Measurements from ENCODE around the gene TCF20.
A peak's percentile ranks its signal among the peaks of the same experiment; 100 is the strongest.

The TCF20 gene

GRCh38 chr22:42281706-42282251 is 11.3 kb upstream of the TCF20 start:
- DNase-seq = no peak

- no peak for DNase-seq
Measured at GRCh38 chr22:42281284-42281683, 10.8 kb upstream of the TCF20 start.

- DNase-seq = no peak
Measured at GRCh38 chr22:42280836-42281235, 10.4 kb upstream of the TCF20 start.

GRCh38 chr22:42280140-42280539 is 9.7 kb upstream of the TCF20 start:
- DNase-seq = no peak

- no peak for DNase-seq
Measured at GRCh38 chr22:42279425-42280020, 9.1 kb upstream of the TCF20 start.

- peak in 1 of 2 donors; percentile 4 for DNase-seq
Measured at GRCh38 chr22:42277988-42278776, 7.7 kb upstream of the TCF20 start.

GRCh38 chr22:42277232-42277753 is 6.8 kb upstream of the TCF20 start:
- no peak for DNase-seq

- no peak for DNase-seq
Measured at GRCh38 chr22:42275970-42276369, 5.5 kb upstream of the TCF20 start.

GRCh38 chr22:42275176-42275575 is 4.7 kb upstream of the TCF20 start:
- DNase-seq = no peak

- DNase-seq = no peak
Measured at GRCh38 chr22:42273855-42274451, 3.5 kb upstream of the TCF20 start.

GRCh38 chr22:42272431-42272999 is 2.1 kb upstream of the TCF20 start:
- peak; percentile 57 to 77 for DNase-seq

- no peak for DNase-seq
Measured at GRCh38 chr22:42271906-42272305, 1.5 kb upstream of the TCF20 start.

- DNase-seq = no peak
Measured at GRCh38 chr22:42271191-42271813, 849 bp upstream of the TCF20 start.

- DNase-seq = no peak
Measured at GRCh38 chr22:42270176-42270509, 310 bp downstream of the TCF20 start.

GRCh38 chr22:42269432-42270175 is 849 bp downstream of the TCF20 start:
- DNase-seq = peak; percentile 2 to 18

GRCh38 chr22:42268852-42269410 is 1.5 kb downstream of the TCF20 start:
- DNase-seq = no peak

- DNase-seq = no peak
Measured at GRCh38 chr22:42265321-42265720, 5.1 kb downstream of the TCF20 start.

GRCh38 chr22:42263944-42264343 is 6.5 kb downstream of the TCF20 start:
- no peak for DNase-seq

- DNase-seq = no peak
Measured at GRCh38 chr22:42262964-42263363, 7.5 kb downstream of the TCF20 start.

GRCh38 chr22:42261296-42261695 is 9.2 kb downstream of the TCF20 start:
- no peak for DNase-seq

- no peak for DNase-seq
Measured at GRCh38 chr22:42258126-42258525, 12.3 kb downstream of the TCF20 start.

GRCh38 chr22:42257386-42257785 is 13.1 kb downstream of the TCF20 start:
- no peak for DNase-seq
